Nephron progenitor cell (in vitro differentiated cells): ENCODE results near the gene LTBP1.

Experiments
- DNase-seq: peaks from one replicate; pipeline ENCODE4 v3.0.0; 2021
- H3K27ac Mint-ChIP-seq: 2 replicates; pipeline ENCODE4 v1.8.0; 2021; ENCODE audit warnings: mild to moderate bottlenecking, moderate library complexity, mixed read lengths
- H3K27me3 Mint-ChIP-seq: 2 replicates; pipeline ENCODE4 v1.8.0; 2021; ENCODE audit warnings: mild to moderate bottlenecking, low read depth, mixed read lengths; ENCODE audit not compliant: poor library complexity
- H3K36me3 Mint-ChIP-seq: 2 replicates; pipeline ENCODE4 v1.8.0; 2021; ENCODE audit warnings: low read depth, mixed read lengths
- H3K4me1 Mint-ChIP-seq: 2 replicates; pipeline ENCODE4 v1.8.0; 2021; ENCODE audit warnings: mixed read lengths
- H3K4me3 Mint-ChIP-seq: 2 replicates; pipeline ENCODE4 v1.8.0; 2021; ENCODE audit warnings: mild to moderate bottlenecking, moderate library complexity, mixed read lengths
- H3K9me3 Mint-ChIP-seq: 2 replicates; pipeline ENCODE4 v1.8.0; 2021; ENCODE audit warnings: mild to moderate bottlenecking, moderate library complexity, mixed read lengths
- CTCF ChIP-seq: fragments of 200-600 bp; sonication (generic); IDR thresholded peaks from 2 replicates; pipeline ENCODE4 v1.5.0; 2021; ENCODE audit warnings: antibody characterized with exemption

The LTBP1 gene

GRCh38 chr2:33090553-33091134, 143.9 kb downstream of the LTBP1 start:
- no peak for DNase-seq
- Mint-ChIP-seq H3K4me3 (no peak overlapping the region), H3K27ac (no peak overlapping the region), H3K4me1 (peaks cover 34% of the 10 kb centered on the region), H3K9me3 (peaks cover 17% of the 10 kb centered on the region), H3K27me3 (no peaks in the 10 kb centered on the region), H3K36me3 (peaks cover 27% of the 10 kb centered on the region)
- TF ChIP-seq CTCF: no peak

- no peak for DNase-seq
- Mint-ChIP-seq H3K4me1 (peaks cover 24% of the 10 kb centered on the region), H3K4me3 (no peak overlapping the region), H3K27me3 (no peaks in the 10 kb centered on the region), H3K27ac (no peak overlapping the region), H3K36me3 (peaks cover 27% of the 10 kb centered on the region), H3K9me3 (peaks cover 20% of the 10 kb centered on the region)
- TF ChIP-seq CTCF: no peak
Measured at GRCh38 chr2:33091541-33092123, 144.9 kb downstream of the LTBP1 start.

- Mint-ChIP-seq H3K27ac (no peak overlapping the region), H3K9me3 (peaks cover 20% of the 10 kb centered on the region), H3K36me3 (peaks cover 29% of the 10 kb centered on the region), H3K4me3 (no peak overlapping the region), H3K27me3 (no peaks in the 10 kb centered on the region), H3K4me1 (peaks cover 18% of the 10 kb centered on the region)
- DNase-seq: no peak
- TF ChIP-seq CTCF: no peak
Measured at GRCh38 chr2:33093283-33093993, 146.7 kb downstream of the LTBP1 start.

- H3K9me3 Mint-ChIP-seq: peaks cover 20% of the 10 kb centered on the region
- H3K36me3 Mint-ChIP-seq: peaks cover 29% of the 10 kb centered on the region
- no peak for TF ChIP-seq CTCF
- DNase-seq: no peak
- peaks cover 18% of the 10 kb centered on the region for H3K4me1 Mint-ChIP-seq
- H3K27ac Mint-ChIP-seq: no peak overlapping the region
- no peak overlapping the region for H3K4me3 Mint-ChIP-seq
- H3K27me3 Mint-ChIP-seq: no peaks in the 10 kb centered on the region
Measured at GRCh38 chr2:33094303-33094702, 147.6 kb downstream of the LTBP1 start.

- no peak overlapping the region for H3K27ac Mint-ChIP-seq
- H3K4me1 Mint-ChIP-seq: peaks cover 28% of the 10 kb centered on the region
- no peak for DNase-seq
- no peak overlapping the region for H3K4me3 Mint-ChIP-seq
- peaks cover 14% of the 10 kb centered on the region for H3K9me3 Mint-ChIP-seq
- H3K27me3 Mint-ChIP-seq: no peaks in the 10 kb centered on the region
- H3K36me3 Mint-ChIP-seq: peaks cover 18% of the 10 kb centered on the region
- TF ChIP-seq CTCF: no peak
Measured at GRCh38 chr2:33099989-33100388, 153.2 kb downstream of the LTBP1 start.

GRCh38 chr2:33100921-33101320, 154.2 kb downstream of the LTBP1 start:
- no peak for TF ChIP-seq CTCF
- no peaks in the 10 kb centered on the region for H3K27me3 Mint-ChIP-seq
- no peak overlapping the region for H3K4me3 Mint-ChIP-seq
- DNase-seq: no peak
- peak overlapping the region; percentile 6 for H3K27ac Mint-ChIP-seq
- H3K9me3 Mint-ChIP-seq: peaks cover 10% of the 10 kb centered on the region
- H3K36me3 Mint-ChIP-seq: peaks cover 16% of the 10 kb centered on the region
- peaks cover 30% of the 10 kb centered on the region for H3K4me1 Mint-ChIP-seq
